SK-N-MC (cell line): ENCODE results near the gene IPO5.

ENCODE experiments used
- DNase-seq: peaks from one replicate; pipeline ENCODE4 v3.0.0-alpha.2; 2011; ENCODE audit warnings: low read depth, low spot score
- H3K27ac ChIP-seq: fragments of 200-600 bp; sonication (generic); 2 replicates; pipeline ENCODE4 v1.5.1; 2016; ENCODE audit warnings: mixed run types
- H3K36me3 ChIP-seq: fragments of 200-600 bp; sonication (generic); 2 replicates; pipeline ENCODE4 v1.6.1; 2017; ENCODE audit warnings: antibody characterized with exemption, low read length, mixed read lengths; ENCODE audit not compliant: insufficient read depth
- H3K4me3 ChIP-seq: fragments of 200-600 bp; sonication (generic); 2 replicates; pipeline ENCODE4 v1.5.1; 2016
- H3K9ac ChIP-seq: fragments of 200-600 bp; sonication (generic); 2 replicates; pipeline ENCODE4 v1.8.0; 2017; ENCODE audit warnings: mixed run types, mixed read lengths; ENCODE audit not compliant: insufficient read length
- H3K9me3 ChIP-seq: fragments of 200-600 bp; sonication (generic); 2 replicates; pipeline ENCODE4 v1.6.1; 2017; ENCODE audit warnings: low read depth, mild to moderate bottlenecking, antibody characterized with exemption, low read length, moderate library complexity, mixed read lengths
- EZH2 ChIP-seq: fragments of 200-600 bp; sonication (generic); IDR thresholded peaks from one replicate; pipeline ENCODE4 v1.6.1; 2017; ENCODE audit warnings: antibody characterized with exemption
- FOXP2 ChIP-seq: optimal IDR thresholded peaks from 2 replicates; pipeline ENCODE3; 2011; ENCODE audit warnings: mild to moderate bottlenecking, moderate library complexity; ENCODE audit not compliant: insufficient read depth; ENCODE audit errors: extremely low read length, control extremely low read depth
- POLR2AphosphoS5 ChIP-seq: IDR thresholded peaks from 2 replicates; pipeline ENCODE4 v1.6.1; 2012; ENCODE audit warnings: mild to moderate bottlenecking, low read depth, low read length, borderline replicate concordance

The IPO5 gene

GRCh38 chr13:97928301-97928700 is 25.2 kb upstream of the IPO5 start:
- DNase-seq = no peak
- H3K9ac ChIP-seq = no peak overlapping the region
- H3K27ac ChIP-seq = no peak overlapping the region
- 0 out of 2 replicates have a peak, but pooled peaks cover 4% of the 10 kb centered on the region for H3K9me3 ChIP-seq
- TF ChIP-seq FOXP2 (no peak), EZH2 (no peak)
- H3K4me3 ChIP-seq = no peak overlapping the region
- no peaks in the 10 kb centered on the region for H3K36me3 ChIP-seq

- Histone ChIP-seq H3K4me3 (no peak overlapping the region), H3K36me3 (no peaks in the 10 kb centered on the region), H3K27ac (no peak overlapping the region), H3K9me3 (0 out of 2 replicates have a peak, but pooled peaks cover 4% of the 10 kb centered on the region), H3K9ac (no peak overlapping the region)
- no peak for DNase-seq
- TF ChIP-seq POLR2AphosphoS5 (no peak), EZH2 (no peak), FOXP2 (no peak)
These were observed 21.4 kb upstream of the IPO5 start for GRCh38 chr13:97932036-97932435.

GRCh38 chr13:97932647-97933046 is 20.8 kb upstream of the IPO5 start:
- Histone ChIP-seq H3K9me3 (0 out of 2 replicates have a peak, but pooled peaks cover 4% of the 10 kb centered on the region), H3K36me3 (no peaks in the 10 kb centered on the region), H3K9ac (no peak overlapping the region), H3K27ac (no peak overlapping the region), H3K4me3 (no peak overlapping the region)
- no peak for DNase-seq
- TF ChIP-seq EZH2 (no peak), FOXP2 (no peak), POLR2AphosphoS5 (no peak)

GRCh38 chr13:97933776-97934175 is 19.7 kb upstream of the IPO5 start:
- Histone ChIP-seq H3K9ac (no peak overlapping the region), H3K36me3 (no peaks in the 10 kb centered on the region), H3K4me3 (no peak overlapping the region)

GRCh38 chr13:97934590-97934989 is 18.9 kb upstream of the IPO5 start:
- no peak for DNase-seq

More at GRCh38 chr13:97933776-97934175, 19.7 kb upstream of the IPO5 start:
- Histone ChIP-seq H3K9me3 (0 out of 2 replicates have a peak, but pooled peaks cover 4% of the 10 kb centered on the region), H3K27ac (peak overlapping the region; percentile 49; the same call in 1 of the 2 replicates)
- DNase-seq = no peak
- TF ChIP-seq FOXP2 = no peak
- TF ChIP-seq POLR2AphosphoS5 = no peak

GRCh38 chr13:97935071-97935470 is 18.4 kb upstream of the IPO5 start:
- H3K27ac ChIP-seq = peak overlapping the region; percentile 49
- H3K9ac ChIP-seq = no peak overlapping the region
- no peak for DNase-seq
- H3K36me3 ChIP-seq = no peaks in the 10 kb centered on the region
- 0 out of 2 replicates have a peak, but pooled peaks cover 4% of the 10 kb centered on the region for H3K9me3 ChIP-seq
- no peak overlapping the region for H3K4me3 ChIP-seq
- TF ChIP-seq FOXP2 = no peak
- TF ChIP-seq EZH2 = no peak
- TF ChIP-seq POLR2AphosphoS5 = no peak

More at GRCh38 chr13:97934590-97934989, 18.9 kb upstream of the IPO5 start:
- Histone ChIP-seq H3K9ac (no peak overlapping the region), H3K27ac (peak overlapping the region; percentile 49), H3K4me3 (no peak overlapping the region), H3K36me3 (no peaks in the 10 kb centered on the region), H3K9me3 (0 out of 2 replicates have a peak, but pooled peaks cover 4% of the 10 kb centered on the region)
- TF ChIP-seq FOXP2 (no peak), EZH2 (no peak), POLR2AphosphoS5 (no peak)

GRCh38 chr13:97936036-97936435 is 17.4 kb upstream of the IPO5 start:
- DNase-seq = no peak
- no peak overlapping the region for H3K27ac ChIP-seq
- H3K9ac ChIP-seq = no peak overlapping the region
- H3K36me3 ChIP-seq = no peaks in the 10 kb centered on the region
- no peaks in the 10 kb centered on the region for H3K9me3 ChIP-seq
- no peak overlapping the region for H3K4me3 ChIP-seq
- no peak for TF ChIP-seq POLR2AphosphoS5
- TF ChIP-seq EZH2 = no peak
- no peak for TF ChIP-seq FOXP2

GRCh38 chr13:97938706-97939475 is 14.6 kb upstream of the IPO5 start:
- Histone ChIP-seq H3K9me3 (no peaks in the 10 kb centered on the region), H3K27ac (no peak overlapping the region), H3K9ac (no peak overlapping the region), H3K4me3 (no peak overlapping the region), H3K36me3 (no peaks in the 10 kb centered on the region)
- TF ChIP-seq EZH2 = no peak
- TF ChIP-seq POLR2AphosphoS5 = no peak
- no peak for TF ChIP-seq FOXP2
- DNase-seq = no peak
